Kidney glomerular epithelial cell (primary cell): ENCODE measurements around the gene DSTN.

Experiments used
- DNase-seq: peaks from one replicate; lab custom pipeline; 2025; lab: John Stamatoyannopoulos, UW

Gene DSTN

GRCh38 chr20:17569616-17570346, at the start of gene DSTN:
Gene DSTN, plus strand, starts transcription at chr20:17570075. Its CDS starts 134 bp downstream, at chr20:17570209.
- DNase-seq, result peak; percentile 83

GRCh38 chr20:17520583-17520982, 49.3 kb upstream of the DSTN start:
- no peak for DNase-seq

- no peak for DNase-seq
Measured at GRCh38 chr20:17522528-17522927, 47.3 kb upstream of the DSTN start.

- no peak for DNase-seq
Measured at GRCh38 chr20:17523326-17523725, 46.5 kb upstream of the DSTN start.

- no peak for DNase-seq
Measured at GRCh38 chr20:17524560-17524959, 45.3 kb upstream of the DSTN start.

- DNase-seq, result no peak
Measured at GRCh38 chr20:17525132-17525531, 44.7 kb upstream of the DSTN start.

- DNase-seq, result peak; percentile 1
Measured at GRCh38 chr20:17525650-17526049, 44.2 kb upstream of the DSTN start.

- no peak for DNase-seq
Measured at GRCh38 chr20:17529586-17529985, 40.3 kb upstream of the DSTN start.

GRCh38 chr20:17530153-17530552, 39.7 kb upstream of the DSTN start:
- no peak for DNase-seq

- DNase-seq, result peak; percentile 5
Measured at GRCh38 chr20:17530716-17531664, 38.9 kb upstream of the DSTN start, which contains the start of gene BFSP1. Gene BFSP1, minus strand, starts transcription at chr20:17531379. Its CDS starts 50 bp downstream, at chr20:17531329.

GRCh38 chr20:17531665-17532025, 38.2 kb upstream of the DSTN start:
- DNase-seq, result no peak

- DNase-seq, result peak; percentile 4
Measured at GRCh38 chr20:17533396-17533795, 36.5 kb upstream of the DSTN start.

GRCh38 chr20:17534077-17534476, 35.8 kb upstream of the DSTN start:
- no peak for DNase-seq

GRCh38 chr20:17536944-17537444, 32.9 kb upstream of the DSTN start:
- DNase-seq, result peak; percentile 81

GRCh38 chr20:17537959-17538358, 31.9 kb upstream of the DSTN start:
- no peak for DNase-seq

GRCh38 chr20:17538517-17539170, 31.2 kb upstream of the DSTN start:
- DNase-seq, result peak; percentile 19

GRCh38 chr20:17541596-17541995, 28.3 kb upstream of the DSTN start:
- DNase-seq, result no peak

- DNase-seq, result peak; percentile 49
Measured at GRCh38 chr20:17541996-17542395, 27.9 kb upstream of the DSTN start.

- DNase-seq, result peak; percentile 33
Measured at GRCh38 chr20:17542481-17542880, 27.4 kb upstream of the DSTN start.

GRCh38 chr20:17542993-17543412, 26.9 kb upstream of the DSTN start:
- peak; percentile 84 for DNase-seq

- DNase-seq, result peak; percentile 71
Measured at GRCh38 chr20:17543531-17544131, 26.2 kb upstream of the DSTN start.

- no peak for DNase-seq
Measured at GRCh38 chr20:17545127-17545526, 24.7 kb upstream of the DSTN start.
